ENCODE results near the gene SLC22A17. TPM values are rescaled to one million over a fixed set of nuclear protein-coding genes. Genes with fewer than 3 reads are reported as not detected.

The SLC22A17 gene
- total RNA-seq, 4 donors from 2014 or later, result 7.7 to 13.0 (median 8.4) TPM

GRCh38 chr14:23297096-23297495 is 55.6 kb downstream of the SLC22A17 start:
- ATAC-seq (ENCODE audit: low FRiP score) (no peak), DNase-seq (ENCODE audit: low spot score) (no peak)
- no peak for TF ChIP-seq CTCF (IDR thresholded peaks at IDR 0.05)

Small RNA genes within 50 kb of the gene (small RNA-seq; reads per million reads assigned to genes)
- gene MIR208A, result not detected

Other genes starting within 250 kb of the SLC22A17 start
- under 1 TPM in 1 of 4 donors, not detected in 3; 0.25 TPM for gene CIROP, start 247.9 kb downstream of the SLC22A17 start, total RNA-seq
- gene CEBPE, start 233.6 kb downstream of the SLC22A17 start, total RNA-seq, result 1 to 10 TPM in 1 of 4 donors, under 1 TPM in 2, not detected in 1; 0.36 to 2.7 (median 0.37) TPM
- 100 to 1,000 TPM in 1 of 4 donors, 10 to 100 TPM in 3; 40.2 to 106 (median 92.1) TPM for gene SLC7A8, start 169.2 kb downstream of the SLC22A17 start, total RNA-seq
- not detected for gene RNF212B, start 115.0 kb downstream of the SLC22A17 start, total RNA-seq
- gene HOMEZ, start 66.8 kb downstream of the SLC22A17 start, total RNA-seq, result 10 to 100 TPM in 2 of 4 donors, 1 to 10 TPM in 2; 3.5 to 13.6 (median 10.6) TPM
- gene PPP1R3E, start 50.0 kb downstream of the SLC22A17 start, total RNA-seq, result 10 to 100 TPM in 1 of 4 donors, 1 to 10 TPM in 3; 5.9 to 12.9 (median 6.9) TPM
- gene BCL2L2, start 46.1 kb downstream of the SLC22A17 start, total RNA-seq, result 10 to 100 TPM; 37.2 to 62.7 (median 51.8) TPM
- 10 to 100 TPM; 58.2 to 78.4 (median 59.2) TPM for gene PABPN1, start 31.4 kb downstream of the SLC22A17 start, total RNA-seq
- 10 to 100 TPM in 1 of 4 donors, 1 to 10 TPM in 3; 3.0 to 15.8 (median 7.1) TPM for gene EFS, start 12.3 kb upstream of the SLC22A17 start, total RNA-seq
- gene IL25, start 19.9 kb upstream of the SLC22A17 start, total RNA-seq, result not detected
- not detected for gene CMTM5, start 24.2 kb upstream of the SLC22A17 start, total RNA-seq
- gene MYH6, start 55.4 kb upstream of the SLC22A17 start, total RNA-seq, result not detected
- not detected for gene MYH7, start 82.8 kb upstream of the SLC22A17 start, total RNA-seq
- gene NGDN, start 116.8 kb upstream of the SLC22A17 start, total RNA-seq, result 10 to 100 TPM; 25.4 to 62.3 (median 33.5) TPM
- gene ZFHX2, start 198.9 kb upstream of the SLC22A17 start, total RNA-seq, result 1 to 10 TPM in 1 of 4 donors, under 1 TPM in 3; 0.63 to 1.8 (median 0.73) TPM
- gene THTPA, start 203.4 kb upstream of the SLC22A17 start, total RNA-seq, result 10 to 100 TPM; 12.5 to 19.6 (median 16.7) TPM
- 10 to 100 TPM; 49.5 to 72.9 (median 58.0) TPM for gene AP1G2, start 214.9 kb upstream of the SLC22A17 start, total RNA-seq
- gene JPH4, start 225.9 kb upstream of the SLC22A17 start, total RNA-seq, result 1 to 10 TPM in 2 of 4 donors, under 1 TPM in 2; 0.56 to 1.2 (median 0.90) TPM

Data from omental fat pad (tissue), 4 donors.